ENCODE data around the gene FGA.

The FGA gene

GRCh38 chr4:154590329-154591006 is at the start of gene FGA:
Gene FGA, minus strand, starts transcription at chr4:154590742. Its CDS starts 55 bp downstream, at chr4:154590687.
- DNase-seq: no peak

GRCh38 chr4:154634058-154634457 is 43.5 kb upstream of the FGA start:
- no peak for DNase-seq

GRCh38 chr4:154631828-154632227 is 41.3 kb upstream of the FGA start:
- no peak for DNase-seq

GRCh38 chr4:154630324-154630723 is 39.8 kb upstream of the FGA start:
- DNase-seq: no peak

- no peak for DNase-seq
These were observed 36.4 kb upstream of the FGA start for GRCh38 chr4:154626793-154627484.

GRCh38 chr4:154625971-154626370 is 35.4 kb upstream of the FGA start:
- DNase-seq: no peak

- no peak for DNase-seq
These were observed 33.5 kb upstream of the FGA start for GRCh38 chr4:154623995-154624394.

GRCh38 chr4:154623436-154623835 is 32.9 kb upstream of the FGA start:
- DNase-seq: no peak

- DNase-seq: no peak
These were observed 32.1 kb upstream of the FGA start for GRCh38 chr4:154622598-154622997.

- DNase-seq: no peak
These were observed 29.6 kb upstream of the FGA start for GRCh38 chr4:154620111-154620510.

- no peak for DNase-seq
These were observed 28.3 kb upstream of the FGA start for GRCh38 chr4:154618708-154619315.

- no peak for DNase-seq
These were observed 27.3 kb upstream of the FGA start for GRCh38 chr4:154617820-154618317.

GRCh38 chr4:154616731-154617130 is 26.2 kb upstream of the FGA start:
- DNase-seq: no peak

- DNase-seq: no peak
These were observed 25.7 kb upstream of the FGA start for GRCh38 chr4:154616287-154616686.

GRCh38 chr4:154615211-154615610 is 24.7 kb upstream of the FGA start:
- DNase-seq: no peak

- no peak for DNase-seq
These were observed 23.8 kb upstream of the FGA start for GRCh38 chr4:154614306-154614705.

- DNase-seq: no peak
These were observed 22.2 kb upstream of the FGA start, which contains the start of gene FGG for GRCh38 chr4:154612472-154613414. Gene FGG, minus strand, starts transcription at chr4:154612656. Its CDS starts 47 bp downstream, at chr4:154612609.

GRCh38 chr4:154611833-154612232 is 21.3 kb upstream of the FGA start:
- DNase-seq: no peak

GRCh38 chr4:154610582-154610981 is 20.0 kb upstream of the FGA start:
- no peak for DNase-seq

- no peak for DNase-seq
These were observed 19.0 kb upstream of the FGA start for GRCh38 chr4:154609532-154609931.

- no peak for DNase-seq
These were observed 18.1 kb upstream of the FGA start for GRCh38 chr4:154608361-154609252.
